Ishikawa (cell line): Measurements from ENCODE around the gene SLC7A1.

ENCODE experiments used
- CEBPB ChIP-seq: IDR thresholded peaks from 2 replicates; pipeline ENCODE4 v1.6.1; 2012
- CREB1 ChIP-seq: IDR thresholded peaks from 2 replicates; pipeline ENCODE4 v1.6.1; 2012; ENCODE audit warnings: low read depth
- EGR1 ChIP-seq: IDR thresholded peaks from 2 replicates; pipeline ENCODE4 v1.6.1; 2012
- EP300 ChIP-seq: IDR thresholded peaks from 2 replicates; pipeline ENCODE4 v1.6.1; 2012; ENCODE audit warnings: borderline replicate concordance
- FOXM1 ChIP-seq: IDR thresholded peaks from 2 replicates; pipeline ENCODE4 v1.6.1; 2012; ENCODE audit warnings: low read depth, borderline replicate concordance
- MAX ChIP-seq: IDR thresholded peaks from 2 replicates; pipeline ENCODE4 v1.6.1; 2012
- NFIC ChIP-seq: IDR thresholded peaks from 2 replicates; pipeline ENCODE4 v1.6.1; 2012
- RAD21 ChIP-seq: IDR thresholded peaks from 2 replicates; pipeline ENCODE4 v1.6.1; 2012; ENCODE audit warnings: low read depth
- REST ChIP-seq: IDR thresholded peaks from 2 replicates; pipeline ENCODE4 v1.6.1; 2012; ENCODE audit warnings: low read depth, mild to moderate bottlenecking
- TAF1 ChIP-seq: IDR thresholded peaks from 2 replicates; pipeline ENCODE4 v1.6.1; 2012; ENCODE audit warnings: low read depth, mild to moderate bottlenecking
- TCF12 ChIP-seq: IDR thresholded peaks from 2 replicates; pipeline ENCODE4 v1.6.1; 2012; ENCODE audit warnings: low read depth
- YY1 ChIP-seq: IDR thresholded peaks from 2 replicates; pipeline ENCODE4 v1.6.1; 2012; ENCODE audit warnings: low read depth

- 0 out of 2 replicates have a peak, but pooled peaks have one; percentile 7 for TF ChIP-seq RAD21
- peak; percentile 88 for TF ChIP-seq TCF12
- TF ChIP-seq TAF1, result no peak
- TF ChIP-seq NFIC, result peak; percentile 64
- no peak for TF ChIP-seq CEBPB
- peak; percentile 89 for TF ChIP-seq EP300
- TF ChIP-seq MAX, result no peak; the same call in 1 of the 2 replicates
- TF ChIP-seq CREB1, result no peak
- no peak for TF ChIP-seq YY1
- TF ChIP-seq REST, result no peak
- peak; percentile 77 for TF ChIP-seq FOXM1
- no peak for TF ChIP-seq EGR1
Observed at GRCh38 chr13:29520671-29521070, 74.8 kb downstream of the SLC7A1 start.
